ENCODE measurements around the gene ZCCHC24.

Gene ZCCHC24

DNA sequence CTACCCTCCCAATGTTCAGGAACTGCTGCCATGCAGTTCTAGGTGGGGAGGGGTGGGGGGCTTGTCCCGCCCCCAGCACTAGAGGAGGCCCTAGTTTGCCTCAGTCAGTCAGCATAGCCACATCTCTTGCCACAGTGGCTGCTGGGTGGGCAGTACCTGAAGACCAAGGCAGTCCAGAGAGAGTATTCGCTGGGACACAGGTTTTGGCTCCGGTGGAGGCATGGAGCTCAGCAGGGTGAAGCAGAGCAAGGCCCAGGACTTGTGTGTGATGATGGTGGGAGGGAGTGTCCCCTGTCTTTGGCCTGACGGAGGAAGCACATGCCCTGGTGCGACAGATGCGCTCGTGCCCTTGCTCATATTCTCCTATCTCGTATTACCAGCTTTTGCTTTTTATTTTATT lies 24.7 kb upstream of the ZCCHC24 start:
- no peaks in the 10 kb centered on the region for H3K9me3 ChIP-seq (ENCODE audit: control insufficient read depth, low read length)
- no peaks in the 10 kb centered on the region for H3K36me3 ChIP-seq (ENCODE audit: control insufficient read depth, insufficient read depth, low read length)
- H3K27me3 ChIP-seq (ENCODE audit: control insufficient read depth, insufficient read depth, low read length): no peaks in the 10 kb centered on the region
- H3K9ac ChIP-seq (ENCODE audit: low read length): no peak overlapping the region
- no peaks in the 10 kb centered on the region for H3K4me1 ChIP-seq (ENCODE audit: control insufficient read depth, insufficient read depth, low read length)
- H3K4me3 ChIP-seq (ENCODE audit: low read length): no peak overlapping the region

DNA sequence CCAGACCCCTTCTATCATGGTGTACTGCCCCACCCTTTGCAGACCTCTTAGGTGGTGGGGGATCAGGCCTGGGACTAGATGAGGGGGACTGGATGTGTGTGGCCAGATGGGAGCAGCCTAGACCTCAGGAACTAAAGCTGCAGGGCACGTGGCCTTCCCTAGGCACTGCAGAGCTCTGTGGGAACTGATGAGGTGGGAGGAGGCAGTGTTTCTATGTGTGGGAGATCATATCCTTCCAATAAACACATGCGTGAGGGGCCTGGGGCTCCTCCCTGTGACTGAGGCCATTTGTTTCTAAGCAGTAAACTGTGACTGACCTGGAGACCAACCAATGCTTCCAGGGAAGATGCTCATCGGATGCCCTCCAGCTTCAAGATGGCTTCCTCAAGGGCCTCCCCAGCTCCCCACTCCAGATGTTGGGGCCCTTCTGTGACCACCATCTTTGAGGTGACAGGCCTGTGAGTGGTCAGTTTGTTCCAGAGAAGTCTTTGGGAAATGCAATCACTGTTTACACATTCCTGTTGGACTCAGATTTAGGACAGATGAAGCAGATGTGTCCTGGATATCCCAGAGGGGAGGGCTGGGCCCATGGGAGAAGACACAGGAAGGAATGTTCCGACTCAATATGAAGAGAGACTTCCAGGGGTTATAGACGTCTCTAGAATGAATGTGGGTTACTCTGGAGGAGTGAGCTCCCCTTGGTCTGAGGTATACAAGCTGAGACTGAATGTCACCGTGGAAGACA lies 23.6 kb upstream of the ZCCHC24 start:
- no peaks in the 10 kb centered on the region for H3K36me3 ChIP-seq (ENCODE audit: control insufficient read depth, insufficient read depth, low read length)
- no peak overlapping the region for H3K4me3 ChIP-seq (ENCODE audit: low read length)
- no peaks in the 10 kb centered on the region for H3K27me3 ChIP-seq (ENCODE audit: control insufficient read depth, insufficient read depth, low read length)
- H3K4me1 ChIP-seq (ENCODE audit: control insufficient read depth, insufficient read depth, low read length): no peaks in the 10 kb centered on the region
- no peaks in the 10 kb centered on the region for H3K9me3 ChIP-seq (ENCODE audit: control insufficient read depth, low read length)
- no peak overlapping the region for H3K9ac ChIP-seq (ENCODE audit: low read length)

DNA sequence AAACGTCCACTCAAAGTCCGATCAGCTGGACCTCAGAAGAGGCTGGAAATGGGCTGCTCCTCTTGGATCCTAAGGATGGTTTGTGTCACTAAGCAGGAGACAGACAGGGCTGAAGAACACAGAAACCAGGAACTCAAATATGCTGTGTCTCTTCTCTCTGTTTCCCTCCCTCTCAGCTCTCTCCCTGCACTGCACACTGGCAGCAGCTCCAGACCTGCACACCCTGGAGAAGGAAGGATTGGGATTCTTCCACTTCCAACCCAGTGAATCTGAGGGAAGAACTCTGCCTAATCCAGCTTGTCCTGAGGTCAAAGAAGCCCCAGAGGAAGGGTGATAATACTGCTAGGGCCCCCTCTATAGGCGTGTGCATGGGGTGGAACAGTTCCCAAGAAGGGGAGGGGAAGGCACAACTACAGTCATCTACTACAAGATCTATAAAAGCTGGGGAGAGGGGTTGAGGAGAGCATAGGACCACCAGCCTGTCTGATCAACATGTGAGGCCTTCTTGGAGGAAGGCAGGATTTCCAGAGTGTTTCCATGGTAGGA lies 22.7 kb upstream of the ZCCHC24 start:
- no peak overlapping the region for H3K4me3 ChIP-seq (ENCODE audit: low read length)
- no peaks in the 10 kb centered on the region for H3K9me3 ChIP-seq (ENCODE audit: control insufficient read depth, low read length)
- no peaks in the 10 kb centered on the region for H3K27me3 ChIP-seq (ENCODE audit: control insufficient read depth, insufficient read depth, low read length)
- H3K9ac ChIP-seq (ENCODE audit: low read length): no peak overlapping the region
- H3K36me3 ChIP-seq (ENCODE audit: control insufficient read depth, insufficient read depth, low read length): no peaks in the 10 kb centered on the region
- H3K4me1 ChIP-seq (ENCODE audit: control insufficient read depth, insufficient read depth, low read length): no peaks in the 10 kb centered on the region

DNA sequence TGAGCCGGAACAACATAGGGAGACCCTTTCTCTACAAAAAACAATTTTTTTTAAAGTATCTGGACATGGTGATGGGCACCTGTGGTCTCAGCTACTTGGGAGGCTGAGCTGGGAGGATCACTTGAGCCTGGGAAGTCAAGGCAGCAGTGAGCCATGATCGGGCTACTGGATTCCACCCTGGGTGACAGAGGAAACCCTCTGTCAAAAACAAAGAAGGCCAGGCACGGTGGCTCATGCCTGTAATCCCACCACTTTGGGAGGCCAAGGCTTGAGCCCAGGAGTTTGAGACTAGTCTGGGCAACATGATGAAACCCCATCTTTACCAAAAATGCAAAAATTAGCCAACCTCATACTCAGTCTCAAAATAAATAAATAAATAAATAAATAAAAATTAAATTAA lies 19.9 kb upstream of the ZCCHC24 start:
- no peaks in the 10 kb centered on the region for H3K4me1 ChIP-seq (ENCODE audit: control insufficient read depth, insufficient read depth, low read length)
- H3K4me3 ChIP-seq (ENCODE audit: low read length): no peak overlapping the region
- no peaks in the 10 kb centered on the region for H3K9me3 ChIP-seq (ENCODE audit: control insufficient read depth, low read length)
- H3K9ac ChIP-seq (ENCODE audit: low read length): no peak overlapping the region
- H3K27me3 ChIP-seq (ENCODE audit: control insufficient read depth, insufficient read depth, low read length): no peaks in the 10 kb centered on the region
- H3K36me3 ChIP-seq (ENCODE audit: control insufficient read depth, insufficient read depth, low read length): no peaks in the 10 kb centered on the region

DNA sequence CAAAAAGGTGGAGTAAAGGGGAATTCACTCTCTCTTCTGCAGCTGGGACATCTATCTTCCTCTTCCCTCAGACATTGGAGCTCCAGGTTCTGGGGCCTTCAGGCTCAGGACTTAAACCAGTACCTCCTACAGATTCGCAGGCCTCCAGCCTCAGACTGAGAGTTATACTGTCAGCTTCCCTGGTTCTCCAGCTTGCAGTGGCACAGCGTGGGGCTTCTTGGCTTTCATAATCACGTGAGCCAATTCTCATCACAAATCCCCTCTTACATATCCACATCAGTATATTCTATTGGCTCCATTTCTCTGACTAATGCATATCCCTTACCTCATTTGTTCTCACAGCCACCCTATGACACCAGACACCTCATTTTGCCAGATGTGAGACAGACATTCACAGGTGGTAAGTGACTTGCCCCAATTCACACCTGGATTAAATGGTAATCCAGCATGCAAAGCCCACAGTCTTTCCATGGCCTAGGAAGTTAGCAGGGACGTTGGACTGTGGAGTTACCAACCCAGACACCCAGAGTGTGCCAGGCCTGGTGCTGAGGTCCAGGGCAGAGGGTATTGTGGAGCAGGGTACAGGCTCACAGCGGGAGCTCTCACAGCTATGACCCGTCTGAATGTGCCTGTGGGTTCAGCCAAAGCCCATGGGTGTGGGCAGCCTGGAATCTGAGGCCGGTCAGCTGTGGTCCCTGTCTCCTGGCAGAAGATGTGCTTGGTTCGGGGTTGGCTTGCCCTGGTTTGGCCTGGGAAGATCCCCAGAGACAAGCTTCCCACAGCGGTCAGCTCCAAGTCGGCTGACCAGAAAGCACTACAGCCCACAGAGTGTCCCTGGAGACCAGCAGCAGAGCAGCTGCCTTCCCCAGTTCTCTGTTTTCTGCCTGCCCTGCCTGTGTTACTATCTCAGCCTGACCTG lies 18.4 kb upstream of the ZCCHC24 start:
- Histone ChIP-seq H3K9ac (ENCODE audit: low read length) (no peak overlapping the region), H3K4me1 (ENCODE audit: control insufficient read depth, insufficient read depth, low read length) (no peaks in the 10 kb centered on the region), H3K4me3 (ENCODE audit: low read length) (no peak overlapping the region), H3K36me3 (ENCODE audit: control insufficient read depth, insufficient read depth, low read length) (no peaks in the 10 kb centered on the region), H3K9me3 (ENCODE audit: control insufficient read depth, low read length) (no peaks in the 10 kb centered on the region), H3K27me3 (ENCODE audit: control insufficient read depth, insufficient read depth, low read length) (no peaks in the 10 kb centered on the region)

DNA sequence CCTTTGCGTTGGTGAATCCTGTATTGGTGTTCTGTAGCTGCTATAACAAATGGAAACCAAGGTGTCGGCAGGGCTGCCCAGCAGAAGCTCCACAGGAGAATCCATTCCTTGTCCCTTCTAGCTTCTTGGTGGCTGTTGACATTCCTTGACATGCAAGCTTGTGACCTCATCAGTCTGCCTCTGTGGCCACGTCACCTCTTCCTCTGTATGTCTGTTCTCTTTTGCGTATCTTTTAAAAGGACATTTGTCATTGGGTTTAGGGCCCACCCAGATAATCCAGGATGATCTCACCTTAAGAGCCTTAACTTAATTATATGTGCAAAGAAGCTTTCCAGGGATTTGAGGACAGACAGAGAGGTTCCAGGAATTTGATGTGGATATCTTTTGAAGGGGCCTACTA lies 15.3 kb upstream of the ZCCHC24 start:
- Histone ChIP-seq H3K9ac (ENCODE audit: low read length) (no peak overlapping the region), H3K4me1 (ENCODE audit: control insufficient read depth, insufficient read depth, low read length) (no peaks in the 10 kb centered on the region), H3K4me3 (ENCODE audit: low read length) (no peak overlapping the region), H3K9me3 (ENCODE audit: control insufficient read depth, low read length) (no peaks in the 10 kb centered on the region), H3K36me3 (ENCODE audit: control insufficient read depth, insufficient read depth, low read length) (no peaks in the 10 kb centered on the region), H3K27me3 (ENCODE audit: control insufficient read depth, insufficient read depth, low read length) (no peaks in the 10 kb centered on the region)

DNA sequence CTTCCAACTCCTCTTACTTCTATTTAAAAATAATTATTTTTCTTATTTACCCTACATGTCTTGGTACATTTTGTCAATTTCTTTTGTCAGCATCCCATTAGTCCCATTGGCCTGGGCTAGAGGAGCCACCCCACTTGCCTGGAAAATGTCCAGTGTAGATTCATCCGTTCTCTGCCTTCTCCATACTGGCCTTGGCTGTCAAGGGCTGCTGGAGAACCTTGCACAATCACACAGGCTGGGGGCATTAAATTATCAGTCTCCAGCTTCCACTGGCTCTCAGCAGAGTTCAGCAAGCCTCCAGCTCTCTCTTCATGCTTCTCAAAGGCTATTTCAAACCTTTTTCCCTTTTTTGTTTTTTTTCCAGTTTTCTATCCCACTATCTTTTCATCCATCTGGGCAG lies 13.8 kb upstream of the ZCCHC24 start:
- H3K36me3 ChIP-seq (ENCODE audit: control insufficient read depth, insufficient read depth, low read length): no peaks in the 10 kb centered on the region
- H3K4me3 ChIP-seq (ENCODE audit: low read length): no peak overlapping the region
- H3K4me1 ChIP-seq (ENCODE audit: control insufficient read depth, insufficient read depth, low read length): peaks cover 2% of the 10 kb centered on the region
- no peaks in the 10 kb centered on the region for H3K27me3 ChIP-seq (ENCODE audit: control insufficient read depth, insufficient read depth, low read length)
- no peaks in the 10 kb centered on the region for H3K9me3 ChIP-seq (ENCODE audit: control insufficient read depth, low read length)
- H3K9ac ChIP-seq (ENCODE audit: low read length): no peak overlapping the region

DNA sequence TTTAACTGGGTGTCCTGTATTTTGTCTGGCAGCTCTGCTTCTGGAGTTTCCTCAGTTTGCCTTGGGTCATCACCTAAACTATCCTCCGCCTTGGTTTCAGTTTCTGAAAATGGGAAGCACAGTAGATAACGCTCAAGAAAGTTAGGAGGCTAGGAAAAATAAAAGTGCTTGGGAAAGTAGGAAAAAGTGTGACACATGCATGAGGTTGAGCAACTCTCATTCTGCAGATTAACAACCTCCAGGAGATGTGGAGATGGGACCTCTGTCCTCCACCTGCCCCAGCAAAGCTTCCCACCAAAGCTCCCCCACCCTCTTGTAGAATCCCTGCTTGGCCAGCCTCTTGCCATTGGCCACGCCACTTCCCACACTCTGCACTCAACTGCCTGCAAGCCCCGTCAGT lies 13.1 kb upstream of the ZCCHC24 start:
- Histone ChIP-seq H3K27me3 (ENCODE audit: control insufficient read depth, insufficient read depth, low read length) (no peaks in the 10 kb centered on the region), H3K4me1 (ENCODE audit: control insufficient read depth, insufficient read depth, low read length) (peaks cover 5% of the 10 kb centered on the region), H3K4me3 (ENCODE audit: low read length) (no peak overlapping the region), H3K9ac (ENCODE audit: low read length) (no peak overlapping the region), H3K36me3 (ENCODE audit: control insufficient read depth, insufficient read depth, low read length) (no peaks in the 10 kb centered on the region), H3K9me3 (ENCODE audit: control insufficient read depth, low read length) (no peaks in the 10 kb centered on the region)

DNA sequence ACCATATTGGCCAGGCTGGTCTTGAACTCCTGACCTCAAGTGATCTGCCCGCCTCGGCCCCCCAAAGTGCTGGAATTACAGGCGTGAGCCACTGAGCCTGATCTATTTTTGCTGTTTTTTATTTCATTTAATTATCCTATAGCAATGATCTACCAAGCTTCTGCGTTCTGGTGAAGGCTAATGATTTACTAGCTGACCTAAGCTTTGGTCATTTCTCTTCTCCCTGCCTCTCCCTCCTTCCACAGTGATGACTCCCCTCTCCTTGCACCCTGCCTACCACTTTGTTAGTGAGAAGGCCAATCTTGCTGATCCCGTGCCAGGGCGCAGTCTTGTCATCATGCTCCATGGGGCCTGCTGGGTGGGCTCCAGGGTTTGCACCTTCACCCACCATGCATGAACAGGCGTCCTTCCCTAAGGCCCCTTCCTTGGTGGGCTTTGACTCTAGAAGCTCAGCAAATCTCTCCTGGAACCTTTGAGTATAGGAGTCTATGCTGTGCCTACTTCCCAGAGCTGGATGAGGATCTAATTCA lies 11.9 kb upstream of the ZCCHC24 start:
- no peaks in the 10 kb centered on the region for H3K27me3 ChIP-seq (ENCODE audit: control insufficient read depth, insufficient read depth, low read length)
- H3K4me3 ChIP-seq (ENCODE audit: low read length): no peak overlapping the region
- no peaks in the 10 kb centered on the region for H3K36me3 ChIP-seq (ENCODE audit: control insufficient read depth, insufficient read depth, low read length)
- H3K4me1 ChIP-seq (ENCODE audit: control insufficient read depth, insufficient read depth, low read length): peaks cover 10% of the 10 kb centered on the region
- no peaks in the 10 kb centered on the region for H3K9me3 ChIP-seq (ENCODE audit: control insufficient read depth, low read length)
- no peak overlapping the region for H3K9ac ChIP-seq (ENCODE audit: low read length)

DNA sequence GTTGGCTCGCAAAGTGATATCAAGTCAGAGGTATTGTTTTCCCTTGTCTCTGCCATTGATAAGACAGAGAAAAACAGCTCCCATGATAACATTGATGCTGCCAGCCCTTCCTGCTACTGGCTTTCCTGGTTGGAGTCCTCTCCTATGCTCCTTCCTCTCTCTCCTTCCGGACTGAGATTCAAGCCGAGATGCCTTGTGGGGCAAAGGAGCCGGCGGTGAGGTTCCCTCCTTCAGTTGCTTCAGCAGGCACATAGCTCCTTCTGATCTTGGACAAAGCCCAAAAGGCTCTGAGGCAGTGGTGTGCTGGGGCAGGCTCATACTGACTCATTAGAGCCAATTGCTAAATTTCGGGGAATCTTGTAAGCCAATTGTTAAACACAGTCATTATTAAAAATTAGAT lies 8.8 kb upstream of the ZCCHC24 start:
- no peak overlapping the region for H3K9ac ChIP-seq (ENCODE audit: low read length)
- no peak overlapping the region for H3K4me3 ChIP-seq (ENCODE audit: low read length)
- no peaks in the 10 kb centered on the region for H3K27me3 ChIP-seq (ENCODE audit: control insufficient read depth, insufficient read depth, low read length)
- H3K4me1 ChIP-seq (ENCODE audit: control insufficient read depth, insufficient read depth, low read length): peaks cover 25% of the 10 kb centered on the region
- H3K9me3 ChIP-seq (ENCODE audit: control insufficient read depth, low read length): no peaks in the 10 kb centered on the region
- no peaks in the 10 kb centered on the region for H3K36me3 ChIP-seq (ENCODE audit: control insufficient read depth, insufficient read depth, low read length)

DNA sequence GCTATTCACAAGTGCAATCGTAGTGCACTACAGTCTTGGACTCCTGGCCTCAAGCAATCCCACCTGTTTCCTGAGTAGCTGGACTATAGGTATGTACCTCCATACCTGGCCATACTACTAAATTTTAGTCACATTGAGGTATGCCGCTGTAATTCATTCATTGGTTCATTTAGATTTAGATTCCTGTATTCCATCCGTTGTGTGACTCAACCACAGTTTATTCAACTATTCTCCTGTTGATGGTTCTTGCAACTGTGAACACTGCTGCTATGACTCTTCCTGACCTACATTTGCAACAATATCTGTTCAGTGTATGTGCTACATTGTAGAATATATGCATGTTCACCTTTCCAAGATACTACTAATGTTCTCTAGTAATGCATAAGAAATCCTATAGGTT lies 8.0 kb upstream of the ZCCHC24 start:
- H3K9me3 ChIP-seq (ENCODE audit: control insufficient read depth, low read length): no peaks in the 10 kb centered on the region
- H3K9ac ChIP-seq (ENCODE audit: low read length): no peak overlapping the region
- H3K27me3 ChIP-seq (ENCODE audit: control insufficient read depth, insufficient read depth, low read length): no peaks in the 10 kb centered on the region
- H3K4me3 ChIP-seq (ENCODE audit: low read length): no peak overlapping the region
- H3K4me1 ChIP-seq (ENCODE audit: control insufficient read depth, insufficient read depth, low read length): peaks cover 25% of the 10 kb centered on the region
- H3K36me3 ChIP-seq (ENCODE audit: control insufficient read depth, insufficient read depth, low read length): no peaks in the 10 kb centered on the region

DNA sequence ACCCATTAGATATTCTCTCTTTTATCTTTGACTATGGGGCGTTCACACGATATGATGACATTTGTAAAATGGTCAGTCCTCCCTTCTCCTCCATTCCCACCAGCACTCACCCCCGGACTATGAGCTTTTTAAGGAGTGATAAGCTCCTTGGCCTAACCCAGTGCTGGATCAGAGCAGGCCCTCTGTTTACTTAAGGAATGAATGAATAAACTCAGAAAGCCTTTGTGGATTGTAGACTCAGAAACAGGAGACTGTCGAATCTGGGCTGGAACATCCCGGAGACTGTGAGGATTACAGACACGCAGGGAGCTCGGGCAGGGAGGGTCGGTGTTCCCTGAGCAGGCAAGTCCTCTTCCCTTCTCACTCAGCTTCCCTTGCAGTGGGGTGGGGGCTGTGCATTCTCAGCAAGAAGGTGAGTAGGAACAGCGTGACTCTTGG lies 6.8 kb upstream of the ZCCHC24 start:
- Histone ChIP-seq H3K9ac (ENCODE audit: low read length) (no peak overlapping the region), H3K27me3 (ENCODE audit: control insufficient read depth, insufficient read depth, low read length) (no peaks in the 10 kb centered on the region), H3K4me3 (ENCODE audit: low read length) (no peak overlapping the region), H3K9me3 (ENCODE audit: control insufficient read depth, low read length) (no peaks in the 10 kb centered on the region), H3K36me3 (ENCODE audit: control insufficient read depth, insufficient read depth, low read length) (no peaks in the 10 kb centered on the region), H3K4me1 (ENCODE audit: control insufficient read depth, insufficient read depth, low read length) (peaks cover 25% of the 10 kb centered on the region)
